ENCODE measurements around the gene PKD1. TPM values are rescaled to one million over a fixed set of nuclear protein-coding genes. Genes with fewer than 3 reads are reported as not detected.

Gene PKD1
- total and polyA plus RNA-seq, 2 donors (not counting 1 experiment from before 2014, with no cell fraction given) = 100 to 116 TPM

- Mint-ChIP-seq H3K27ac (no peak overlapping the region), H3K9me3 (ENCODE audit: insufficient read depth) (no peaks in the 10 kb centered on the region), H3K27me3 (no peaks in the 10 kb centered on the region), H3K4me3 (no peak overlapping the region), H3K4me1 (no peaks in the 10 kb centered on the region)
- Histone ChIP-seq H4K20me1 (ENCODE audit: control insufficient read depth, insufficient read depth, low read length, poor library complexity, severe bottlenecking) (no peaks in the 10 kb centered on the region), H3K79me2 (ENCODE audit: control insufficient read depth, insufficient read depth, low read length) (no peaks in the 10 kb centered on the region), H3K4me3 (ENCODE audit: control extremely low read depth in 1 of 5, extremely low read depth in 1 of 5, insufficient read depth in 1 of 5, low read depth in 2 of 5, low read length in 4 of 5) (no peak overlapping the region), H2AFZ (ENCODE audit: insufficient read depth, low read depth, low read length, poor library complexity, severe bottlenecking) (no peak overlapping the region), H3K9me3 (ENCODE audit: control extremely low read depth in 1 of 3, control insufficient read depth in 2 of 3, insufficient read depth in 1 of 3, low read length in 2 of 3) (no peaks in the 10 kb centered on the region), H3K36me3 (replicated peaks in 1 of 2; ENCODE audit: control extremely low read depth in 1 of 2, control insufficient read depth in 1 of 2, extremely low read depth in 1 of 2, insufficient read depth in 2 of 2, low read length in 1 of 2) (peaks cover 0 to 40% of the 10 kb centered on the region in 2 experiments), H3K27ac (ENCODE audit: low read length in 2 of 2) (no peak overlapping the region), H3K9ac (ENCODE audit: low read length) (no peak overlapping the region), H3K4me1 (ENCODE audit: control insufficient read depth in 2 of 2, insufficient read depth in 2 of 2, low read length in 2 of 2) (no peaks in the 10 kb centered on the region), H3K27me3 (replicated peaks in 1 of 4; ENCODE audit: control extremely low read depth in 1 of 4, control insufficient read depth in 3 of 4, insufficient read depth in 4 of 4, low read length in 3 of 4) (no peaks in the 10 kb centered on the region), H3K4me2 (replicated peaks; ENCODE audit: low read depth, low read length, poor library complexity, severe bottlenecking) (no peak overlapping the region)
- no peak for TF ChIP-seq EZH2 (IDR thresholded peaks at IDR 0.05; ENCODE audit: borderline replicate concordance, insufficient read depth, low read depth, low read length, poor library complexity, severe bottlenecking)
- no peak for TF ChIP-seq CTCF (IDR thresholded peaks at IDR 0.05)
- 100% methylated on average over 3 of the region's 7 CpGs for WGBS (ENCODE audit: insufficient coverage)
- intact Hi-C loops (cut with micrococcal nuclease) = no loop called here
- ChIA-PET CTCF (no interaction called here), POLR2A (interaction anchor here (0.6 kb wide), 1 partner anchor 61 kb away, joined by 14 read pairs; no protein-coding TSS in a partner anchor)
- ATAC-seq (ENCODE audit: low read depth) (no peak), DNase-seq (no peak)
Observed at GRCh38 chr16:2078096-2078495, 57.6 kb downstream of the PKD1 start.

GRCh38 chr16:2077696-2078095 is 58.0 kb downstream of the PKD1 start:
- H3K27me3 Mint-ChIP-seq = no peaks in the 10 kb centered on the region
- DNase-seq (no peak), ATAC-seq (ENCODE audit: low read depth) (no peak)
- no peaks in the 10 kb centered on the region for H3K9me3 ChIP-seq (ENCODE audit: control extremely low read depth in 1 of 3, control insufficient read depth in 2 of 3, insufficient read depth in 1 of 3, low read length in 2 of 3)
- H3K4me3 ChIP-seq (ENCODE audit: control extremely low read depth in 1 of 5, extremely low read depth in 1 of 5, insufficient read depth in 1 of 5, low read depth in 2 of 5, low read length in 4 of 5) = no peak overlapping the region
- H3K9me3 Mint-ChIP-seq (ENCODE audit: insufficient read depth) = no peaks in the 10 kb centered on the region
- no peaks in the 10 kb centered on the region for H3K4me1 ChIP-seq (ENCODE audit: control insufficient read depth in 2 of 2, insufficient read depth in 2 of 2, low read length in 2 of 2)
- H3K27ac Mint-ChIP-seq = no peak overlapping the region
- H3K36me3 ChIP-seq (replicated peaks in 1 of 2; ENCODE audit: control extremely low read depth in 1 of 2, control insufficient read depth in 1 of 2, extremely low read depth in 1 of 2, insufficient read depth in 2 of 2, low read length in 1 of 2) = peaks cover 0 to 44% of the 10 kb centered on the region in 2 experiments
- no peaks in the 10 kb centered on the region for H4K20me1 ChIP-seq (ENCODE audit: control insufficient read depth, insufficient read depth, low read length, poor library complexity, severe bottlenecking)
- H3K4me3 Mint-ChIP-seq = no peak overlapping the region
- no peak overlapping the region for H2AFZ ChIP-seq (ENCODE audit: insufficient read depth, low read depth, low read length, poor library complexity, severe bottlenecking)
- intact Hi-C loops (cut with micrococcal nuclease) = no loop called here
- POLR2A ChIA-PET = interaction anchor here (0.6 kb wide), 1 partner anchor 61 kb away, joined by 14 read pairs; no protein-coding TSS in a partner anchor
- H3K4me2 ChIP-seq (replicated peaks; ENCODE audit: low read depth, low read length, poor library complexity, severe bottlenecking) = no peak overlapping the region
- WGBS (ENCODE audit: insufficient coverage) = 96% methylated on average over 21 of the region's 21 CpGs
- H3K79me2 ChIP-seq (ENCODE audit: control insufficient read depth, insufficient read depth, low read length) = no peaks in the 10 kb centered on the region
- H3K27me3 ChIP-seq (replicated peaks in 1 of 4; ENCODE audit: control extremely low read depth in 1 of 4, control insufficient read depth in 3 of 4, insufficient read depth in 4 of 4, low read length in 3 of 4) = no peaks in the 10 kb centered on the region
- H3K4me1 Mint-ChIP-seq = no peaks in the 10 kb centered on the region
- CTCF ChIA-PET = no interaction called here
- H3K9ac ChIP-seq (ENCODE audit: low read length) = no peak overlapping the region
- no peak overlapping the region for H3K27ac ChIP-seq (ENCODE audit: low read length in 2 of 2)
- no peak for TF ChIP-seq EZH2 (IDR thresholded peaks at IDR 0.05; ENCODE audit: borderline replicate concordance, insufficient read depth, low read depth, low read length, poor library complexity, severe bottlenecking)
- no peak for TF ChIP-seq CTCF (IDR thresholded peaks at IDR 0.05)

All from B cell (primary cell).